NCI-H1436 treated with DMSO at 0.1 percent for 48 hours (cell line): ENCODE measurements around the gene PARPBP.
"Not testable (repeated sequence)": the region's sequence is repeated elsewhere in the genome, so short reads cannot be mapped to it uniquely, and the experiment has no call there.

ENCODE experiments used
- DNase-seq: peaks from one replicate; lab custom pipeline; 2025; lab: John Stamatoyannopoulos, UW

PARPBP gene

GRCh38 chr12:102147062-102147587, 27.1 kb downstream of the PARPBP start:
- not testable (repeated sequence) for DNase-seq

- DNase-seq, result not testable (repeated sequence)
Measured at GRCh38 chr12:102155206-102155605, 35.2 kb downstream of the PARPBP start.

- no peak for DNase-seq
Measured at GRCh38 chr12:102163383-102163782, 43.4 kb downstream of the PARPBP start.

- no peak for DNase-seq
Measured at GRCh38 chr12:102167821-102168604, 48.0 kb downstream of the PARPBP start.

- no peak for DNase-seq
Measured at GRCh38 chr12:102169922-102170621, 50.1 kb downstream of the PARPBP start.

GRCh38 chr12:102171951-102172350, 52.0 kb downstream of the PARPBP start:
- DNase-seq, result no peak

- no peak for DNase-seq
Measured at GRCh38 chr12:102172436-102172835, 52.5 kb downstream of the PARPBP start.

GRCh38 chr12:102174117-102174516, 54.1 kb downstream of the PARPBP start:
- no peak for DNase-seq

- DNase-seq, result no peak
Measured at GRCh38 chr12:102174761-102175160, 54.8 kb downstream of the PARPBP start.

GRCh38 chr12:102182635-102183034, 62.7 kb downstream of the PARPBP start:
- DNase-seq, result no peak

- no peak for DNase-seq
Measured at GRCh38 chr12:102195826-102196225, 75.8 kb downstream of the PARPBP start.

GRCh38 chr12:102197789-102198188, 77.8 kb downstream of the PARPBP start, which contains the start of gene PMCH:
TSS of gene PMCH (minus strand) at chr12:102197833. CDS start at chr12:102197770, 63 bp downstream.
- DNase-seq, result no peak

- no peak for DNase-seq
Measured at GRCh38 chr12:102201436-102202061, 81.6 kb downstream of the PARPBP start.

- no peak for DNase-seq
Measured at GRCh38 chr12:102202556-102202955, 82.6 kb downstream of the PARPBP start.

- DNase-seq, result no peak
Measured at GRCh38 chr12:102204025-102204424, 84.0 kb downstream of the PARPBP start.

- DNase-seq, result no peak
Measured at GRCh38 chr12:102215992-102216691, 96.2 kb downstream of the PARPBP start.

GRCh38 chr12:102220736-102221135, 100.8 kb downstream of the PARPBP start:
- no peak for DNase-seq

- no peak for DNase-seq
Measured at GRCh38 chr12:102227954-102228353, 108.0 kb downstream of the PARPBP start.

- DNase-seq, result no peak
Measured at GRCh38 chr12:102232036-102232435, 112.1 kb downstream of the PARPBP start.

GRCh38 chr12:102232446-102232845, 112.5 kb downstream of the PARPBP start:
- no peak for DNase-seq

- no peak for DNase-seq
Measured at GRCh38 chr12:102234599-102234998, 114.6 kb downstream of the PARPBP start.

GRCh38 chr12:102240859-102241258, 120.9 kb downstream of the PARPBP start:
- DNase-seq, result not testable (repeated sequence)
